PC-9 (cell line): ENCODE measurements around the gene SMPD3.

Source experiments
- EZH2 ChIP-seq: fragments of 200-600 bp; sonication (generic); IDR thresholded peaks from 2 replicates; pipeline ENCODE4 v1.8.0; 2017; ENCODE audit warnings: antibody characterized with exemption, low read depth
- TF ChIP-seq, protein P1 (sequence below): fragments of 200-600 bp; sonication (generic); conservative IDR thresholded peaks from 2 replicates; pipeline ENCODE4 v1.6.1; 2017; ENCODE audit warnings: mixed run types, antibody characterized with exemption, mild to moderate bottlenecking, moderate library complexity

- TF ChIP-seq, protein P1, sequence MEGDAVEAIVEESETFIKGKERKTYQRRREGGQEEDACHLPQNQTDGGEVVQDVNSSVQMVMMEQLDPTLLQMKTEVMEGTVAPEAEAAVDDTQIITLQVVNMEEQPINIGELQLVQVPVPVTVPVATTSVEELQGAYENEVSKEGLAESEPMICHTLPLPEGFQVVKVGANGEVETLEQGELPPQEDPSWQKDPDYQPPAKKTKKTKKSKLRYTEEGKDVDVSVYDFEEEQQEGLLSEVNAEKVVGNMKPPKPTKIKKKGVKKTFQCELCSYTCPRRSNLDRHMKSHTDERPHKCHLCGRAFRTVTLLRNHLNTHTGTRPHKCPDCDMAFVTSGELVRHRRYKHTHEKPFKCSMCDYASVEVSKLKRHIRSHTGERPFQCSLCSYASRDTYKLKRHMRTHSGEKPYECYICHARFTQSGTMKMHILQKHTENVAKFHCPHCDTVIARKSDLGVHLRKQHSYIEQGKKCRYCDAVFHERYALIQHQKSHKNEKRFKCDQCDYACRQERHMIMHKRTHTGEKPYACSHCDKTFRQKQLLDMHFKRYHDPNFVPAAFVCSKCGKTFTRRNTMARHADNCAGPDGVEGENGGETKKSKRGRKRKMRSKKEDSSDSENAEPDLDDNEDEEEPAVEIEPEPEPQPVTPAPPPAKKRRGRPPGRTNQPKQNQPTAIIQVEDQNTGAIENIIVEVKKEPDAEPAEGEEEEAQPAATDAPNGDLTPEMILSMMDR, result no peak
- no peak for TF ChIP-seq EZH2
Measured at GRCh38 chr16:68463904-68464303, 15.6 kb upstream of the SMPD3 start.
